ENCODE measurements around the gene GPC6.

The GPC6 gene

GRCh38 chr13:94382517-94382916 lies 1155.9 kb downstream of the GPC6 start:
- TF ChIP-seq CTCF (IDR thresholded peaks at IDR 0.05; ENCODE audit: insufficient read depth, low read length, missing control alignments), result no peak
- ChIA-PET POLR2A (no interaction called here), CTCF (no interaction called here)
- no peak overlapping the region for H3K4me3 ChIP-seq (ENCODE audit: low read depth, low read length)
- DNase-seq (ENCODE audit: low read depth, low spot score), result no peak

GRCh38 chr13:94382960-94383359 lies 1156.4 kb downstream of the GPC6 start:
- TF ChIP-seq CTCF (IDR thresholded peaks at IDR 0.05; ENCODE audit: insufficient read depth, low read length, missing control alignments), result no peak
- no peak for DNase-seq (ENCODE audit: low read depth, low spot score)
- H3K4me3 ChIP-seq (ENCODE audit: low read depth, low read length), result no peak overlapping the region
- ChIA-PET POLR2A (no interaction called here), CTCF (no interaction called here)

- ChIA-PET CTCF (no interaction called here), POLR2A (no interaction called here)
- DNase-seq (ENCODE audit: low read depth, low spot score), result no peak
- H3K4me3 ChIP-seq (ENCODE audit: low read depth, low read length), result no peak overlapping the region
- TF ChIP-seq CTCF (IDR thresholded peaks at IDR 0.05; ENCODE audit: insufficient read depth, low read length, missing control alignments), result no peak
Measured at GRCh38 chr13:94384231-94384905, 1157.8 kb downstream of the GPC6 start.

- ChIA-PET CTCF (interaction anchor here (1.1 to 1.4 kb wide), 2 partner anchors 18 to 48 kb away, joined by 3 read pairs; no protein-coding TSS in a partner anchor), POLR2A (no interaction called here)
- no peak for DNase-seq (ENCODE audit: low read depth, low spot score)
- TF ChIP-seq CTCF (IDR thresholded peaks at IDR 0.05; ENCODE audit: insufficient read depth, low read length, missing control alignments), result no peak
- no peak overlapping the region for H3K4me3 ChIP-seq (ENCODE audit: low read depth, low read length)
Measured at GRCh38 chr13:94387047-94387446, 1160.4 kb downstream of the GPC6 start.

GRCh38 chr13:94389604-94390351 lies 1163.2 kb downstream of the GPC6 start:
- POLR2A ChIA-PET, result no interaction called here
- H3K4me3 ChIP-seq (ENCODE audit: low read depth, low read length), result no peak overlapping the region
- no peak for TF ChIP-seq CTCF (IDR thresholded peaks at IDR 0.05; ENCODE audit: insufficient read depth, low read length, missing control alignments)
- CTCF ChIA-PET, result no interaction called here
- DNase-seq (ENCODE audit: low read depth, low spot score), result no peak

GRCh38 chr13:94390881-94391280 lies 1164.3 kb downstream of the GPC6 start:
- DNase-seq (ENCODE audit: low read depth, low spot score), result no peak
- CTCF ChIA-PET, result no interaction called here
- no peak overlapping the region for H3K4me3 ChIP-seq (ENCODE audit: low read depth, low read length)
- POLR2A ChIA-PET, result no interaction called here
- TF ChIP-seq CTCF (IDR thresholded peaks at IDR 0.05; ENCODE audit: insufficient read depth, low read length, missing control alignments), result no peak

All from AG04449 (cell line).